Right atrium auricular region (tissue), 2 donors: ENCODE measurements around the gene RUFY1. TPM values are rescaled to one million over a fixed set of nuclear protein-coding genes. Genes with fewer than 3 reads are reported as not detected.

Experiments used
- DNase-seq: peaks from one replicate; pipeline ENCODE4 v3.0.0-alpha.2; 2019; ENCODE audit warnings: low spot score
- H3K27ac ChIP-seq, 2 donors: fragments of 200-600 bp; sonication (generic); 1 replicate in 1 of 2; 2 replicates in 1 of 2; pipeline ENCODE4 v1.5.1; 2016 to 2019
- H3K27me3 ChIP-seq, 2 donors: fragments of 200-600 bp; sonication (generic); one replicate each; pipeline versions ENCODE4 v1.5.1 to v1.6.0; 2017 to 2019
- H3K36me3 ChIP-seq: fragments of 200-600 bp; sonication (generic); one replicate; pipeline ENCODE4 v1.5.1; 2016
- H3K4me1 ChIP-seq, 2 donors: fragments of 200-600 bp; sonication (generic); one replicate each; pipeline versions ENCODE4 v1.5.1 to v1.6.0; 2017 to 2019
- H3K4me3 ChIP-seq, 2 donors: fragments of 200-600 bp; sonication (generic); 1 replicate in 1 of 2; 2 replicates in 1 of 2; pipeline ENCODE4 v1.5.1; 2017 to 2019; ENCODE audit warnings: mild to moderate bottlenecking in 1 of 2, moderate library complexity in 1 of 2
- H3K9me3 ChIP-seq, 2 donors: fragments of 200-600 bp; sonication (generic); one replicate each; pipeline ENCODE4 v1.5.1; 2019
- CTCF ChIP-seq, 2 donors: fragments of 200-600 bp; sonication (generic); IDR thresholded peaks; one replicate each; pipeline ENCODE4 v1.5.1; 2019; ENCODE audit warnings: antibody characterized with exemption in 2 of 2
- total RNA-seq, 2 donors: library from RNA; depleted of rRNA; stranded (reverse); fragments of >200 nt; gene quantifications; one replicate each; pipeline ENCODE4 v1.1.0, GENCODE V29; 2016

Gene RUFY1
- total RNA-seq, 2 donors from 2014 or later = 19.5 to 25.4 TPM

GRCh38 chr5:179599566-179599965 is 49.2 kb downstream of the RUFY1 start:
- no peak for DNase-seq
- no peak overlapping the region for H3K4me3 ChIP-seq
- peaks cover 87% of the 10 kb centered on the region for H3K36me3 ChIP-seq
- H3K9me3 ChIP-seq = no peaks in the 10 kb centered on the region
- TF ChIP-seq CTCF (IDR thresholded peaks at IDR 0.05) = no peak
- no peak overlapping the region for H3K27ac ChIP-seq
- H3K27me3 ChIP-seq = no peaks in the 10 kb centered on the region
- no peaks in the 10 kb centered on the region for H3K4me1 ChIP-seq

GRCh38 chr5:179599973-179600372 is 49.6 kb downstream of the RUFY1 start:
- Histone ChIP-seq H3K9me3 (no peaks in the 10 kb centered on the region), H3K27me3 (no peaks in the 10 kb centered on the region), H3K4me1 (no peaks in the 10 kb centered on the region), H3K27ac (no peak overlapping the region), H3K36me3 (peaks cover 83% of the 10 kb centered on the region), H3K4me3 (no peak overlapping the region)
- no peak for DNase-seq
- TF ChIP-seq CTCF (IDR thresholded peaks at IDR 0.05) = no peak

- no peak overlapping the region for H3K4me3 ChIP-seq
- no peak for DNase-seq
- H3K9me3 ChIP-seq = no peaks in the 10 kb centered on the region
- peaks cover 0 to 7% of the 10 kb centered on the region in 2 donors for H3K4me1 ChIP-seq
- peaks cover 77% of the 10 kb centered on the region for H3K36me3 ChIP-seq
- H3K27me3 ChIP-seq = no peaks in the 10 kb centered on the region
- H3K27ac ChIP-seq = no peak overlapping the region
- no peak for TF ChIP-seq CTCF (IDR thresholded peaks at IDR 0.05)
Measured at GRCh38 chr5:179601871-179602625, 51.7 kb downstream of the RUFY1 start.

GRCh38 chr5:179603308-179603707 is 53.0 kb downstream of the RUFY1 start:
- no peak for DNase-seq
- Histone ChIP-seq H3K27me3 (no peaks in the 10 kb centered on the region), H3K4me3 (no peak overlapping the region), H3K36me3 (peaks cover 70% of the 10 kb centered on the region), H3K9me3 (no peaks in the 10 kb centered on the region), H3K4me1 (peaks cover 0 to 19% of the 10 kb centered on the region in 2 donors), H3K27ac (no peak overlapping the region)
- TF ChIP-seq CTCF (IDR thresholded peaks at IDR 0.05) = no peak

GRCh38 chr5:179605026-179605833 is 54.9 kb downstream of the RUFY1 start:
- Histone ChIP-seq H3K4me1 (peaks cover 0 to 24% of the 10 kb centered on the region in 2 donors), H3K4me3 (no peak overlapping the region), H3K36me3 (peaks cover 63% of the 10 kb centered on the region), H3K27ac (no peak overlapping the region), H3K9me3 (no peaks in the 10 kb centered on the region), H3K27me3 (no peaks in the 10 kb centered on the region)
- TF ChIP-seq CTCF (IDR thresholded peaks at IDR 0.05) = no peak
- no peak for DNase-seq
